Karpas-422 (cell line): ENCODE data around the gene LANCL2. TPM values are rescaled to one million over a fixed set of nuclear protein-coding genes. Genes with fewer than 3 reads are reported as not detected.

Source experiments
- DNase-seq: peaks from one replicate; pipeline ENCODE4 v3.0.0-alpha.2; 2015
- H2AFZ ChIP-seq: fragments of 200-600 bp; sonication (generic); 2 replicates; pipeline ENCODE4 v1.6.1; 2014; ENCODE audit warnings: antibody characterized with exemption, low read length, mixed read lengths
- H3K27ac ChIP-seq: fragments of 200-600 bp; sonication (generic); 2 replicates; pipeline ENCODE4 v1.5.1; 2014; ENCODE audit warnings: mild to moderate bottlenecking, low read length, moderate library complexity
- H3K27me3 ChIP-seq: fragments of 200-600 bp; sonication (generic); 2 replicates; pipeline ENCODE4 v1.6.1; 2014; ENCODE audit warnings: low read length, mixed read lengths
- H3K36me3 ChIP-seq: fragments of 200-600 bp; sonication (generic); 2 replicates; pipeline ENCODE4 v1.6.1; 2014; ENCODE audit warnings: low read length, mixed read lengths; ENCODE audit not compliant: insufficient read depth
- H3K4me1 ChIP-seq: fragments of 200-600 bp; sonication (generic); 2 replicates; pipeline ENCODE4 v1.6.1; 2014; ENCODE audit warnings: mild to moderate bottlenecking, low read length, mixed read lengths
- H3K4me2 ChIP-seq: fragments of 200-600 bp; sonication (generic); 2 replicates; pipeline ENCODE4 v1.6.1; 2014; ENCODE audit warnings: low read length, low read depth, mild to moderate bottlenecking; ENCODE audit not compliant: poor library complexity, severe bottlenecking
- H3K4me3 ChIP-seq: fragments of 200-600 bp; sonication (generic); 2 replicates; pipeline ENCODE4 v1.5.1; 2014; ENCODE audit warnings: mild to moderate bottlenecking, antibody characterized with exemption, low read length, mixed read lengths
- H3K79me2 ChIP-seq: fragments of 200-600 bp; sonication (generic); 2 replicates; pipeline ENCODE4 v1.6.1; 2014; ENCODE audit warnings: mild to moderate bottlenecking, low read length, mixed read lengths
- H3K9ac ChIP-seq: fragments of 200-600 bp; sonication (generic); 2 replicates; pipeline ENCODE4 v1.6.0; 2014; ENCODE audit warnings: low read length
- H3K9me2 ChIP-seq: fragments of 200-600 bp; sonication (generic), shearing (Covaris generic); replicated peaks from 2 replicates; pipeline ENCODE4 v1.6.0; 2014; ENCODE audit warnings: mild to moderate bottlenecking, low read length, moderate library complexity; ENCODE audit not compliant: insufficient read depth
- H3K9me3 ChIP-seq: fragments of 300-700, 200-600 bp; sonication (generic); 2 replicates; pipeline ENCODE4 v1.6.1; 2014; ENCODE audit warnings: low read length, mixed read lengths
- H4K20me1 ChIP-seq: fragments of 200-600 bp; sonication (generic); 2 replicates; pipeline ENCODE4 v1.6.1; 2014; ENCODE audit warnings: mild to moderate bottlenecking, antibody characterized with exemption, low read length, low read depth; ENCODE audit not compliant: insufficient read depth
- total RNA-seq: library from RNA; depleted of rRNA; stranded (reverse); fragments of >200 nt; shearing (Covaris generic); gene quantifications from 2 replicates; pipeline ENCODE4 v1.2.3, GENCODE V29; 2014; ENCODE audit warnings: low replicate concordance

LANCL2 gene
- total RNA-seq, 1 experiment from 2014 or later, result 10.9 TPM

DNA sequence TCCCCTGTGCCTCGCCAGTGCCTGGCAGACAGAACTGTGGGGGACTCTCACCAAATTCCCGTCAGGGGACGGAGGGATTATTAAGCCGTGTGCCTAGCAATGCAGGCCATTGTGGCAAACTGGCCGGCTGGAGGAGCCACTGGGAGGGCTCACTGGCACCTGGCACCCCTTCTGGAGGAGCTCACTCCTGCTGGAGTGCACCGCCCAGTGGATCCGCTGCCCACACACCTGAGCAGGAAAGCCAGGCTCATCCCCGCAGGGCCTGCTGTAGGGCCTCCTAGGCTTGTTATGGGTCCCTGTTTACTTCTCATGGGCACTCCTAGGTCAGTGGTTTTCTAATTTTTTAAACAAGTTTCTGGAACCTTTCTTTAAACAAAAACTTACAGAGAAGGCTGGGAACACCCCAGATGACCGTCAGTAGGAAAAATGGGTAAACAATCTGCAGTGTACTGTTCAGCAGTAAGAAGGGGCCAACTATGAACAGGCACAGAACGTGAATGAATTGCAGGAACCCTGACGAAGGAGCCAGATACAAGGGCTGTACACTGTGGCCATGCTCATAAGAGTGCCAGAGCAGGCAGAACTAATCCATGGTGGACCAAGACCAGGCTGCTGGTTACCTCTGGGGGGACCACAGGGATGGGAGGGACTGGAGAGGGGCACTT, 64.8 kb downstream of the LANCL2 start:
- H3K9ac ChIP-seq, result no peak overlapping the region
- H3K79me2 ChIP-seq, result no peaks in the 10 kb centered on the region
- DNase-seq, result no peak
- H3K4me1 ChIP-seq, result no peaks in the 10 kb centered on the region
- H3K27ac ChIP-seq, result no peak overlapping the region
- H3K4me3 ChIP-seq, result no peak overlapping the region
- H4K20me1 ChIP-seq, result no peaks in the 10 kb centered on the region
- H3K4me2 ChIP-seq, result no peak overlapping the region
- H3K9me3 ChIP-seq, result no peaks in the 10 kb centered on the region
- H3K9me2 ChIP-seq, result no peaks in the 10 kb centered on the region
- H3K36me3 ChIP-seq, result no peaks in the 10 kb centered on the region
- no peaks in the 10 kb centered on the region for H3K27me3 ChIP-seq
- no peak overlapping the region for H2AFZ ChIP-seq

GRCh38 chr7:55431898-55432297, 66.8 kb downstream of the LANCL2 start:
- no peak for DNase-seq
- Histone ChIP-seq H3K4me1 (no peaks in the 10 kb centered on the region), H3K27me3 (no peaks in the 10 kb centered on the region), H3K9me2 (no peaks in the 10 kb centered on the region), H3K9me3 (no peaks in the 10 kb centered on the region), H3K9ac (no peak overlapping the region), H3K4me2 (no peak overlapping the region), H3K27ac (no peak overlapping the region), H3K4me3 (no peak overlapping the region), H3K79me2 (no peaks in the 10 kb centered on the region), H4K20me1 (no peaks in the 10 kb centered on the region), H2AFZ (no peak overlapping the region), H3K36me3 (no peaks in the 10 kb centered on the region)

DNA sequence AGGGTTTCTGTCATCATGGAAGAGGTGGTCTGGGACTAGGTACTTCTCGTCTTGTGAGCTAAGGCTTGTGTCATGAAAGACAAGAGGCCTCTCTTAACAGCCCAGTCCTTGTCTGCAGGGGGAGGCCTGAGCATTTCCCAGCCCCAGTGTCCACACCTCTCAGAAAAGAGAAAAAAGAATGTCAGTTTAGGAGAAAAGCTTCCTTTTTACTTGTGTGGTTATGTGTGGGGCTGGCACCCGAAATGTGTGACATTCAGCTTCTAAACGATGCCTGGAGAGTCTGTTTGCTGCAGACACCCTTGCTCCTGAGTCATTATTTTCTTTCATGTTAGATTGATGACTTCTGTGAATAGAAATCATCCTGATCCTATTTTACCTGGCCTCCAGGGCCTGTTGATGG, 67.4 kb downstream of the LANCL2 start:
- no peak overlapping the region for H3K9ac ChIP-seq
- no peaks in the 10 kb centered on the region for H3K79me2 ChIP-seq
- H3K4me2 ChIP-seq, result no peak overlapping the region
- H2AFZ ChIP-seq, result no peak overlapping the region
- no peak for DNase-seq
- H3K9me3 ChIP-seq, result no peaks in the 10 kb centered on the region
- no peaks in the 10 kb centered on the region for H4K20me1 ChIP-seq
- H3K4me3 ChIP-seq, result no peak overlapping the region
- H3K9me2 ChIP-seq, result no peaks in the 10 kb centered on the region
- H3K36me3 ChIP-seq, result no peaks in the 10 kb centered on the region
- no peaks in the 10 kb centered on the region for H3K4me1 ChIP-seq
- H3K27ac ChIP-seq, result no peak overlapping the region
- no peaks in the 10 kb centered on the region for H3K27me3 ChIP-seq

DNA sequence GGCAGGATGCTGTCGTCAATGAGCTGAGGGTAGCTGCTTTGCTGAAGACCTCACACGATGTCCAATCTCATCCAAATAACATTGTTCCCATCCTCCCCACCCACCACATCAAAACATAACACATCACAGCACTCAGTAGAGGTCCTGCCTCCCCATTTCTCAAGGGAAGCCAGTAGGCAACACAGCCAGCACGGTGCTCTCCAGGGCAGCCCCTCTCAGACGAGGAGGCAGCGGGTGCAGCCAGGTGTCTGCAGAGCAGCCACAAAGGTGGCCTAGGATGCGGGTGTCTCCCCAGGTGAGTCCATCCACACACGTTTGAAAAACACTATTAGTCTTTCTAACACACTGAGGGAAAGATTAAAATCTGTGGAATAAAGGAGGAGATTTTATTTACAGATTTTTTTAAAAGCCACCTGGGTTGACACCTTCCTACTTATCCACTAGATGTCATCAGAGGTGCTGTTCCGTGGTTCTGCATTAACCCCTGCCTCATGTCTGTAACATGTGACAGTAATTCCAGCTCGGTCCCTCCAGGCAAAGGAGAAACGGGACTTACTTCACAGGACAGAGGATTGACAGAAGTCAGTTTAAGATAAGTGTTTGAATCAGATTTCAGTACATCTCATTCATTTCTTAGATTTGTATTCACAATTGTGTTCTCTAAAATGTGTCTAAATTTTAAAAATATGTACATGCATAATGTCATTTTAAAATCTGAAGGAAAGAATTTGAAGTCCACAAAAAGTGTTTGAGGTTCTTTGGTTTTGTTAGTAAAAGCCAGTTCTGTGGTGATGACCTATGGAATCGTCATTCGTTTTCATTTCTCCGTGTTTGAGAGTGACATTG, 68.0 kb downstream of the LANCL2 start:
- H3K9ac ChIP-seq, result no peak overlapping the region
- peak; percentile 56 for DNase-seq

DNA sequence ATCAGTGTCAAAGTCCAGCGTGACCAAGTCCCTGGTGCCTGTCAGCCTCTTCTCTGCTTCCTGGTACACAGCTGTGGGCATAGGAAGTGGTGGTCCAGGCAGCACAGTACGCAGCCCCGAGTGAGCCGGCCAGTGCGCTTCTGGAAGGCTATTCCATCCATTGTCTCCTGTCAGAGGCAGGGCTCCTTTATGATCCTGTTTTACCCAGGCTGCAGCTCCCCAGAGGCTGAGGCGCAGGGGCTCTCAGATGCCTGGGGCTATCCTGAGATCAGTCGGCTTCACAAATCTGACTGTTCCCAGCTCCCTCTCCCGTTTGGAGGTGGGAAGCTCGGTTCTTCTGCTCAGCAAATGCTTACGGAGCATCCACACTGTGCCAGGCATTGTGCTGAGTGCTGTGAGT, 70.3 kb downstream of the LANCL2 start:
- Histone ChIP-seq H3K27me3 (no peaks in the 10 kb centered on the region), H3K79me2 (no peaks in the 10 kb centered on the region), H4K20me1 (no peaks in the 10 kb centered on the region), H3K36me3 (no peaks in the 10 kb centered on the region), H3K9ac (no peak overlapping the region), H3K9me3 (no peaks in the 10 kb centered on the region), H3K4me3 (no peak overlapping the region), H2AFZ (no peak overlapping the region), H3K27ac (no peak overlapping the region), H3K9me2 (no peaks in the 10 kb centered on the region), H3K4me1 (no peaks in the 10 kb centered on the region), H3K4me2 (no peak overlapping the region)
- no peak for DNase-seq

More for the DNA sequence above, 68.0 kb downstream of the LANCL2 start:
- no peak overlapping the region for H3K4me3 ChIP-seq
- H2AFZ ChIP-seq, result no peak overlapping the region
- no peaks in the 10 kb centered on the region for H4K20me1 ChIP-seq
- H3K9me3 ChIP-seq, result no peaks in the 10 kb centered on the region
- H3K79me2 ChIP-seq, result no peaks in the 10 kb centered on the region
- no peaks in the 10 kb centered on the region for H3K4me1 ChIP-seq
- H3K27me3 ChIP-seq, result no peaks in the 10 kb centered on the region
- no peaks in the 10 kb centered on the region for H3K36me3 ChIP-seq
- H3K27ac ChIP-seq, result no peak overlapping the region
- no peak overlapping the region for H3K4me2 ChIP-seq
- no peaks in the 10 kb centered on the region for H3K9me2 ChIP-seq

- Histone ChIP-seq H4K20me1 (no peaks in the 10 kb centered on the region), H3K4me3 (no peak overlapping the region), H3K9ac (no peak overlapping the region), H3K27ac (no peak overlapping the region), H2AFZ (no peak overlapping the region), H3K4me2 (no peak overlapping the region), H3K79me2 (no peaks in the 10 kb centered on the region), H3K4me1 (no peaks in the 10 kb centered on the region), H3K27me3 (no peaks in the 10 kb centered on the region), H3K9me3 (no peaks in the 10 kb centered on the region), H3K9me2 (no peaks in the 10 kb centered on the region), H3K36me3 (no peaks in the 10 kb centered on the region)
- no peak for DNase-seq
These were observed 71.3 kb downstream of the LANCL2 start for GRCh38 chr7:55436457-55436856.

GRCh38 chr7:55437375-55437774, 72.2 kb downstream of the LANCL2 start:
- Histone ChIP-seq H3K9me2 (no peaks in the 10 kb centered on the region), H3K27me3 (no peaks in the 10 kb centered on the region), H3K79me2 (no peaks in the 10 kb centered on the region), H3K9ac (no peak overlapping the region), H3K27ac (no peak overlapping the region), H3K4me3 (no peak overlapping the region), H3K4me2 (no peak overlapping the region), H3K9me3 (no peaks in the 10 kb centered on the region), H3K36me3 (no peaks in the 10 kb centered on the region), H2AFZ (no peak overlapping the region), H3K4me1 (no peaks in the 10 kb centered on the region), H4K20me1 (no peaks in the 10 kb centered on the region)
- DNase-seq, result no peak

- H3K27me3 ChIP-seq, result no peaks in the 10 kb centered on the region
These were observed 73.1 kb downstream of the LANCL2 start for GRCh38 chr7:55438085-55438756.

More at GRCh38 chr7:55438085-55438756, 73.1 kb downstream of the LANCL2 start:
- no peaks in the 10 kb centered on the region for H3K36me3 ChIP-seq
- no peaks in the 10 kb centered on the region for H3K4me1 ChIP-seq
- H3K27ac ChIP-seq, result no peak overlapping the region
- no peak overlapping the region for H3K4me2 ChIP-seq
- H4K20me1 ChIP-seq, result no peaks in the 10 kb centered on the region
- H3K79me2 ChIP-seq, result no peaks in the 10 kb centered on the region
- no peak for DNase-seq
- H3K9me2 ChIP-seq, result no peaks in the 10 kb centered on the region
- H3K4me3 ChIP-seq, result no peak overlapping the region
- no peak overlapping the region for H3K9ac ChIP-seq
- no peak overlapping the region for H2AFZ ChIP-seq
- H3K9me3 ChIP-seq, result no peaks in the 10 kb centered on the region
